Type B pancreatic cell (in vitro differentiated cells): Measurements from ENCODE around the gene DNAL1. TPM values are rescaled to one million over a fixed set of nuclear protein-coding genes. Genes with fewer than 3 reads are reported as not detected.
A peak's percentile ranks its signal among the peaks of the same experiment; 100 is the strongest.

Experiments used
- DNase-seq: peaks from one replicate; pipeline ENCODE4 v3.0.0; 2021; ENCODE audit warnings: mixed read lengths; ENCODE audit not compliant: unreplicated experiment; ENCODE audit errors: extremely low spot score
- H3K27ac Mint-ChIP-seq: 2 replicates; pipeline ENCODE4 v1.8.0; 2021; ENCODE audit warnings: mild to moderate bottlenecking, mixed read lengths
- H3K27me3 Mint-ChIP-seq: 2 replicates; pipeline ENCODE4 v1.8.0; 2021; ENCODE audit warnings: mixed read lengths
- H3K36me3 Mint-ChIP-seq: 2 replicates; pipeline ENCODE4 v1.8.0; 2021; ENCODE audit warnings: mixed read lengths
- H3K4me1 Mint-ChIP-seq: one replicate; pipeline ENCODE4 v1.8.0; 2021; ENCODE audit warnings: mixed read lengths; ENCODE audit not compliant: unreplicated experiment
- H3K4me3 Mint-ChIP-seq: 2 replicates; pipeline ENCODE4 v1.8.0; 2021; ENCODE audit warnings: mild to moderate bottlenecking, mixed read lengths
- H3K9me3 Mint-ChIP-seq: 2 replicates; pipeline ENCODE4 v1.8.0; 2021; ENCODE audit warnings: mixed read lengths
- CTCF ChIP-seq: fragments of 200-600 bp; sonication (generic); conservative IDR thresholded peaks from 2 replicates; pipeline ENCODE4 v1.5.0; 2021; ENCODE audit warnings: antibody characterized with exemption, mild to moderate bottlenecking
- total RNA-seq: library from RNA; stranded (reverse); gene quantifications from 2 replicates; pipeline ENCODE4 v1.2.1, GENCODE V29; 2021; ENCODE audit warnings: low replicate concordance

Gene DNAL1
- total RNA-seq, 1 donor from 2014 or later, result 20.3 TPM

- Mint-ChIP-seq H3K27ac (peak overlapping the region; percentile 75), H3K36me3 (peaks cover 10% of the 10 kb centered on the region), H3K4me1 (peaks cover 44% of the 10 kb centered on the region), H3K4me3 (peak overlapping the region; percentile 82), H3K27me3 (no peaks in the 10 kb centered on the region), H3K9me3 (no peaks in the 10 kb centered on the region)
- DNase-seq, result no peak
- no peak for TF ChIP-seq CTCF
Measured at GRCh38 chr14:73717711-73718417, 73.1 kb downstream of the DNAL1 start.

- peaks cover 41% of the 10 kb centered on the region for H3K4me1 Mint-ChIP-seq
Measured at GRCh38 chr14:73718418-73719251, 73.8 kb downstream of the DNAL1 start.

GRCh38 chr14:73719361-73719760, 74.6 kb downstream of the DNAL1 start:
- Mint-ChIP-seq H3K27ac (peak overlapping the region; percentile 84), H3K4me3 (peak overlapping the region; percentile 66), H3K9me3 (no peaks in the 10 kb centered on the region), H3K4me1 (peaks cover 47% of the 10 kb centered on the region), H3K27me3 (no peaks in the 10 kb centered on the region), H3K36me3 (peaks cover 18% of the 10 kb centered on the region)
- no peak for DNase-seq
- no peak for TF ChIP-seq CTCF

More at GRCh38 chr14:73718418-73719251, 73.8 kb downstream of the DNAL1 start:
- peaks cover 15% of the 10 kb centered on the region for H3K36me3 Mint-ChIP-seq
- peak; percentile 24 for TF ChIP-seq CTCF
- H3K27ac Mint-ChIP-seq, result peak overlapping the region; percentile 84
- H3K9me3 Mint-ChIP-seq, result no peaks in the 10 kb centered on the region
- H3K27me3 Mint-ChIP-seq, result no peaks in the 10 kb centered on the region
- peak overlapping the region; percentile 82 for H3K4me3 Mint-ChIP-seq
- DNase-seq, result no peak

GRCh38 chr14:73719791-73720190, 75.0 kb downstream of the DNAL1 start:
- TF ChIP-seq CTCF, result no peak
- H3K36me3 Mint-ChIP-seq, result peaks cover 18% of the 10 kb centered on the region
- H3K27me3 Mint-ChIP-seq, result no peaks in the 10 kb centered on the region
- H3K4me3 Mint-ChIP-seq, result peak overlapping the region; percentile 66
- DNase-seq, result no peak
- peak overlapping the region; percentile 84 for H3K27ac Mint-ChIP-seq
- peaks cover 49% of the 10 kb centered on the region for H3K4me1 Mint-ChIP-seq
- H3K9me3 Mint-ChIP-seq, result no peaks in the 10 kb centered on the region

GRCh38 chr14:73720636-73721035, 75.8 kb downstream of the DNAL1 start:
- H3K27ac Mint-ChIP-seq, result no peak overlapping the region

More at GRCh38 chr14:73720636-73721035, 75.8 kb downstream of the DNAL1 start:
- DNase-seq, result no peak
- Mint-ChIP-seq H3K4me3 (no peak overlapping the region), H3K36me3 (peaks cover 17% of the 10 kb centered on the region), H3K9me3 (no peaks in the 10 kb centered on the region), H3K27me3 (no peaks in the 10 kb centered on the region), H3K4me1 (peaks cover 48% of the 10 kb centered on the region)
- no peak for TF ChIP-seq CTCF
